AML-193 (cell line): Measurements from ENCODE around the gene HSPE1.
A peak's percentile ranks its signal among the peaks of the same experiment; 100 is the strongest.
"Not testable (repeated sequence)": the region's sequence is repeated elsewhere in the genome, so short reads cannot be mapped to it uniquely, and the experiment has no call there.

Source experiments
- DNase-seq, 2 experiments: peaks; one replicate each; lab custom pipeline; 2025; lab: John Stamatoyannopoulos, UW

The HSPE1 gene

DNA sequence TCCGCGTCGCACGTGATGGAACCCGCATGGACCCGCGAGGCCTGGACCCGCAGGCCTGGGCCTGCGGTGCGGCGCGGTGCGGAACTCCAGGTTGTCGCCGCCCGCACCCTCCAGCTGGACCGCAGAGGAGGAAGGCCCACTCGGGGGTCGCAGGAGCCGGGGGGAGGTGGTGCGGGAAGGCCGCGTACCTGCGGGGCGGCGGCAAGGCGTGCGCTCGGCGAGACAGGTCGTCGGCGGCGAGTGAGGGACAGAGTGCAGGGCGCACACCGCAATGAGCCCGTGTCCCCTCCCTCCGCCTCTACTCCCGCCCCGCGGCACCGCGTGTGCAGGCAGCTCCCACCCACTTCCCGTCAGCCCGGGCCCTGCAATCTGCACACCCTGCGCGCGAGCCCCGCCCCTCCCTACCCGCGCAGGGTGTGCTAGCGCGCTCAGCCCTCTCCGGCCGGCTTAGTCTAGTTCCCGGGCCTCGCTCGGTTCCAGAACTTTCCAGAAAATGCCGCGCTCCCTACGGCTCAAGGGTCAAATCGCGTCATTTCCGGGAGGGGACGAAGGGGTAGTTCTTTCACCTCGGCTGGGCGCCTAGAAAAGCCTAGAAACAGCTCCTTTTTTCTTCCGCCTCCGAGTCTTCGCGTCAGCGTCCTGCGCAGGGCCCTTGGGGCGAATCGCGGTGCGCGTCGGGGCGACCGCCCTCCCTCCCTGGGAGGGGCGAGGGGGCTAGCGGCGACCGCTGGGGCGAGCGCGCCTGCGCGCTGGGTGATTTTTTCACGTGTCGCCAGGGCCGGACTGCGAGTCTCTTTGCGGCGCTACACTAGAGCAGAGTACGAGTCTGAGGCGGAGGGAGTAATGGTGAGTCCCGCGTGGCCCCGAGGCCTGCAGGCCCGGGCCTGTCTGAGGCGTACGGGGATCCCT is at the start of gene HSPE1, which contains the start of gene HSPD1:
Gene HSPE1 (plus strand): TSS at position 786 of the 909 bp plus-strand sequence. CDS start 58 bp downstream, at position 844.
Gene HSPD1 (minus strand): TSS at position 247 of the 909 bp plus-strand sequence. CDS start 992 bp downstream, outside the sequence.
- DNase-seq = peak; percentile 97 to 99

DNA sequence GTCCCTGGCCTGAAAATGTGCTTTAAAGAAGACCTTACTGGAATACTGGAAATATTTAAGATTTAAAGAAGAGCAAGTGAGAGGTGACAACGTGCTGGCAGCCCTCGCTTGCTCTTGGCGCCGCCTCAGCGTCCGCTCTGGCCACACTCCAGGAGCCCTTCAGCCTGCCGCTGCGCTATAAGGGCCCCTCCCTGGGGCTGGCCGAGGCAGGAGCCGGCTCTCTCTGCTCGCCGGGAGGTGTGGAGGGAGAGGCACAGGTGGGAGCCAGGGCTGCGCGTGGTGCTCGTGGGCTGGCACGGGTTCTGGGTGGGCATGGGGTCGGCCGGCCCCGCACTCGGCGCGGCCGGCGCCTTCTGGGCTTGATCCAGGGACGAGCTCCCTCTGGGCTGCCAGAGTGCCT is 49.7 kb upstream of the HSPE1 start:
- DNase-seq = no peak

- DNase-seq = not testable (repeated sequence)
These were observed 49.2 kb upstream of the HSPE1 start for GRCh38 chr2:197450935-197451358.

GRCh38 chr2:197452754-197453122 is 47.4 kb upstream of the HSPE1 start:
- DNase-seq = no peak

DNA sequence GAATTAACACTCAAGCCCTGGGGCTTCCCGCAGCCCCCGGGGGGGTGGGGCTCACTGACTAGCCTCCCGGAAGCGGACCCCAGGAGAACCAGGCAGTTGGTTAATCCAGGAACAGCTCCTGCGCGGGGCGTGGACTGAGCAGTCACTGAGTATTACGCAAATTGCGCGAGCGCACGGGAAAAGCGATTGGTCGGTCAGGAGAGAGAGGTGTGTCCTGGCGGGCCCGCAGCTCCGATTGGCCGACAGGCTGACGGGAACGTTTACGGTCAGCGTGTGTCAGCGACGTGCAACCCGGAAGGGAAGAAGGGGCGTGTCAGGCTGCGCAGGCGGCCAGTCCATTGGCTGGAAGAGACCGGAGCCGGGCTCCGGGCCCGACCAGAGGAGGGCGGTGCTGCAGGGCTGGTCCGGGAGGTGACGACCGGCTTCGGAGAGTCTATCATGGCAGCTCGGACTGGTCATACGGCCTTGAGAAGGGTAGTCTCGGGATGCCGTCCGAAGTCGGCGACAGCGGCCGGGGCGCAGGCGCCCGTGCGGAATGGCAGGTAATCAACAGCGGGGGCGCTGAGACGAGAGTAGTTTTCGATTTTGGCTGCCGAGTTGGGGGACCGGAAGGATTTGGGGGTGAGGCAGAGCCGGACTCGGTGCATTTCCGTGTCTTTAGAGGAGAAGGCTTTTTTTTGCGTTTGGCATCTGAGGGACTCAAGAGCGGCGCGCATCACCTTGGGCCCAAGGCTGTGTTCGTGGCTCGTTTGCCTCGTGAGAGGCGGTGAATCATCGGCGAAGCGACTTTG is 46.9 kb upstream of the HSPE1 start, which contains the start of gene COQ10B:
Gene COQ10B (plus strand): TSS at position 430 of the 791 bp plus-strand sequence. CDS start 9 bp downstream, at position 439.
- peak; percentile 98 to 99 for DNase-seq

DNA sequence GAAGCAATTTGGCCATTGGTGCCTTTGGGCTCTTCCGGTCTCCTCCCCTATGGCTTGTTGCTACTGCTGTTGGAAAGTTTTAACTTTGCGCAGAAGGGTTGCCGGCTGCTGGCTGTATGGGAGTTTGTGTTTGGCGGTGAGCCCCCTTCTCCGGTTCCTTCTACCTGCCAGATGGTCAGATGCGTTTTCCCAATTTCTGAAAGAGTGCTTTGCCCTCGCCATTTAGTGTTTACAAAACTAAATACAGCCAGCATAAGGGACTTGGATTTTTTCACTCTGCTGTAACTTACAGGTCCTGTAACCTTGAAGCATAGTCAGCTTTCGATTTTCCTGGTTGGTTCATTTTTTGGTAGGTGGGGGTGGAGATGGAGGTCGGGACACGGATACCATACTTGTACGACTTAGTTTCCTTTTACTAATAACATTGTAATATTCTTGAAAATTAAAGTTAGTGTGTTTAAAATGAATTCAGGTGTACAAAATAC is 46.2 kb upstream of the HSPE1 start:
- DNase-seq = peak in 1 of 2 experiments; percentile 32

DNA sequence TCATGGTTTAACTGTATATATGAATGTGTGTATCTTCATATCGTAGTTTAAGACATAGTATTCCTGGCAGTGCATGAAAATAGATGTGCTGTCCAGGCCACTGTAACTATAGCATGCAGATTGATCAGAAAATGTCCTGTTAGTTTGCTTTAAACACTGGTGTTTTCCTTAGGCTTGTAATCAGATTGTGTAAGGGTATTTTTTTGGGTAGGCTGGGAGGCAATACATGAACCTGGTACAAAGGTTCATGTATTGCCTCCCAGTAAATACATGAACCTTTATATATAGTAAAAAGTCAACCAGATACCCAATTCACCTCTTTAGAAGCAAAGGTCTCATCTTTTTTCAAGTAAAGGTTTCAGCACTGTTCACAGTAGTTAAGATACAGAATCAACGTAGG is 45.3 kb upstream of the HSPE1 start:
- DNase-seq = no peak

DNA sequence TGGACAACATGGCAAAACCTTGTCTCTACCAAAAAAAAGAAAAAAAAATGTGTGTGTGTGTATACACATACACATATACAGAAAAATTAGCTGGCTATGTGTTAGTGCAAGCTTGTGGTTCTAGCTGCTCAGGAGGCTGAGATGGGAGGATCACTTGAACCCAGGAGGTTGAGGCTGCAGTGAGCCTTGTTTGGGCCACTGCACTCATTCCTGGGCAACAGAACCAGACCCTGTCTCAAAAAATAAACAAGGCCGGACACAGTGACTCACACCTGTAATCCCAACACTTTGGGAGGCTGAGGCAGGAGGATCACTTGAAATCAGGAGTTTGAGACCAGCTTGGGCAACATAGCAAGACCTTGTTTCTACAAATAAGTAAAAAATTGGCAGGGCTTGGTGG is 44.8 kb upstream of the HSPE1 start:
- no peak for DNase-seq

GRCh38 chr2:197460649-197461048 is 39.5 kb upstream of the HSPE1 start:
- no peak for DNase-seq

- DNase-seq = no peak
These were observed 39.1 kb upstream of the HSPE1 start for GRCh38 chr2:197461057-197461456.

DNA sequence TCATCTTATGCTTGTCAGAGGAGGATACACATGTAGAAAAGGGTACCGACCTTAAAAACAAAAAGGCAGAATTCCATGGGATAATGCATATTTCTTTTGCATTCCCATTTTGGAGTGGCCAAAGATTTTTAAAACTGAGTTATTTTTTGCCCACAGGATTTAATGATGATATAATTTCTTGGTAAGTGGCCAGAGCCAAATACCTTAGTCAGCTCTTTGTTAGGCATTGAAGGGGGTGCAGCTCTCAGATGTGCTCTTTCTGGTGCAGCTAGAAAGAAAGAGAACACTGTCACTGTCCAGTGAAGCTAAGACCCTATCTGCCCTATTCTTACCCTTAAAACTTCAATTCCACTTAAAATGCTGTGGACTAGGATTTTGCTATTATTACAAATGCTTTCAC is 36.0 kb upstream of the HSPE1 start:
- no peak for DNase-seq

GRCh38 chr2:197472166-197472565 is 28.0 kb upstream of the HSPE1 start:
- no peak for DNase-seq

DNA sequence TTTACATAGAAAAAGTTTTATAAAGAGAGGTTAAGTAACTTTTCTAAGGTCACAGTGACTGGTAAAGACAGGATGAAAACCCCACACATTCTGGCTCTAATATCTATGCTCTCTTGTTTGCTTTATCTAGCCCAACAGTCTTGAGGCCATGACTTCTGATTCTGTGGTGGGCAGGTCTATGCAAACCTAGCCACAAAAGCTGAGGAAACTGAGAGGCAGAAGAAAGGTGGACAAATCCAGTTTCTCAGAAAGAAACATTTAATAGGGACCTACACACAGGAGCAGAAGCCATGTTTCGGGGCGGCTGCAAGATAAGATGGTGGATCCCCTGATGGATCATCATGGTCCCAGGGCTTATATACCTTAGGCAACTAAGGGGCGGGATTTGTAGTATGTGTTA is 22.4 kb upstream of the HSPE1 start:
- no peak for DNase-seq

- DNase-seq = no peak
These were observed 19.8 kb upstream of the HSPE1 start for GRCh38 chr2:197480165-197481036.

DNA sequence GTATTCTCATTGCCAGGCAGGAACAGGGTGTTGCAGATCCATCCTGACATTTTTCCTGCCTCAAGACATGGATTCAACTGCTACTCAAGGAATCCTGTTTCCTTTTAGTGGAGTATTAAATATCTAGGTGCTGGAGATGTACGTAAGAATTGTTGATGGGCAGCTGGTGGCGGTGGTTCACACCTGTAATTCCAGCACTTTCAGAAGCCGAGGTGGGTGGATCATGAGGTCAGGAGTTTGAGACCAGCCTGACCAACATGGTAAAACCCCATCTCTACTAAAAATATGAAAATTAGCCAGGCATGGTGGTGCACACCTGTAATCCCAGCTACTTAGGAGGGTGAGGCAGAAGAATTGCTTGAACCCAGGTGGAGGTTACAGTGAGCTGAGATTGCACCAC is 15.9 kb upstream of the HSPE1 start:
- not testable (repeated sequence) for DNase-seq

GRCh38 chr2:197486175-197486574 is 14.0 kb upstream of the HSPE1 start:
- no peak for DNase-seq

DNA sequence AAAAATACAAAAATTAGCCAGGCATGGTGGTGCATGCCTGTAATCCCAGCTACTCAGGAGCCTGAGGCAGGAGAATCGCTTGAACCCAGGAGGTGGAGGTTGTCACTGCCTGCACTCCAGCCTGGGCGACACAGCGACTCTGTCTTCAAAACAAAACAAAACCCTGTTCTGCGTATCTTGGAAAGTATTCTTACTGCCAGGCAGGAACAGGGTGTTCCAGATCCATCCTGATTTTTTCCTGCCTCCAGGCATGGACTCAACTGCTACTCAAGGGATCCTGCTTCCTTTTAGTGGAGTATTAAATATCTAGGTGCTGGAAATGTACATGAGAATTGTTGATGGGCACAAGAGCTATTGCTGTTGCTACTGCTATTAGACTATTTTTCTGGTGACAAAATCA is 12.8 kb upstream of the HSPE1 start:
- DNase-seq = no peak

GRCh38 chr2:197495433-197496134 is 4.6 kb upstream of the HSPE1 start:
- DNase-seq = no peak

DNA sequence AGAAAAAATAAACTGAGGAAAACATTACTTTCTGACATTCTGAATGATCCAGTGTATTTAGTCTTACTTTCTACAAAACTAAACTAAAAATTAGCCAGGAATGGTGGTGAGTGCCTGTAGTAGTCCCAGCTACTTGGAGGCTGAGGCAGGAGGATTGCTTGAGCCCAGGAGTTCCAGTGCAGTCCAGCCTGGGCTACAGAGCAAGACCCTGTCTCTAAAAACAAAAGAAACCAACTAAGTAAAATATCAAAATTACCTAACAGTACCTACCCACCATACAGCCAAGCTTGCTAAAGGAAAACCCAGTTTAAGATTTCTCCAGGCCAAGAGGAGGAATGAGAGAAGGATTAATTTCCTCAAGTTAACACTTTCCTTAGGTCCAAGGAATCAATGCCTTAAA is 3.5 kb upstream of the HSPE1 start:
- no peak for DNase-seq

GRCh38 chr2:197497326-197497725 is 2.9 kb upstream of the HSPE1 start:
- DNase-seq = no peak
